RWPE1 (cell line): ENCODE results near the gene ADAMTSL2.

Experiments
- CTCF ChIA-PET: fragments of 350-600 bp; sonication (Branson Sonifier 250); formaldehyde crosslinking; extraction: SDS; loops from one replicate; lab custom pipeline; 2021; lab: Yijun Ruan, JAX
- POLR2A ChIA-PET: fragments of 400-600 bp; formaldehyde crosslinking; extraction: SDS; loops from one replicate; lab custom pipeline; 2020; ENCODE audit warnings: antibody characterized with exemption; ENCODE audit not compliant: low non-redundant PET; lab: Yijun Ruan, JAX
- DNase-seq: peaks from one replicate; pipeline ENCODE4 v3.0.0; 2012; ENCODE audit warnings: low spot score
- H3K27ac ChIP-seq: fragments of 450-650 bp; 2 replicates; pipeline ENCODE4 v1.5.1; 2017
- CTCF ChIP-seq: fragments of 450-650 bp; conservative IDR thresholded peaks from 2 replicates; pipeline ENCODE4 v1.5.1; 2017; ENCODE audit warnings: low read depth, mild to moderate bottlenecking

ADAMTSL2 gene

GRCh38 chr9:133603135-133603927 is 68.8 kb downstream of the ADAMTSL2 start:
- ChIA-PET CTCF (no interaction called here), POLR2A (no interaction called here)
- no peak for DNase-seq
- no peak for TF ChIP-seq CTCF
- no peak overlapping the region for H3K27ac ChIP-seq

GRCh38 chr9:133604214-133604613 is 69.7 kb downstream of the ADAMTSL2 start:
- ChIA-PET POLR2A (no interaction called here), CTCF (interaction anchor here (0.6 kb wide), 1 partner anchor 91 kb away, joined by 5 read pairs; no protein-coding TSS in a partner anchor)
- no peak overlapping the region for H3K27ac ChIP-seq
- DNase-seq = no peak
- TF ChIP-seq CTCF = no peak

GRCh38 chr9:133604856-133605255 is 70.4 kb downstream of the ADAMTSL2 start:
- CTCF ChIA-PET = interaction anchor here (0.6 to 0.9 kb wide), 5 partner anchors 21 to 419 kb away, joined by 3 to 5 read pairs (median 4); no protein-coding TSS in a partner anchor
- TF ChIP-seq CTCF = no peak
- POLR2A ChIA-PET = no interaction called here
- no peak overlapping the region for H3K27ac ChIP-seq
- DNase-seq = no peak

GRCh38 chr9:133605446-133605845 is 70.9 kb downstream of the ADAMTSL2 start:
- POLR2A ChIA-PET = no interaction called here
- CTCF ChIA-PET = interaction anchor here (0.6 to 0.9 kb wide), 3 partner anchors 22 to 511 kb away, joined by 3 to 4 read pairs (median 3); no protein-coding TSS in a partner anchor
- DNase-seq = no peak
- H3K27ac ChIP-seq = no peak overlapping the region
- no peak for TF ChIP-seq CTCF

GRCh38 chr9:133605856-133606707 is 71.6 kb downstream of the ADAMTSL2 start:
- no peak overlapping the region for H3K27ac ChIP-seq
- ChIA-PET CTCF (interaction anchor here (0.6 kb wide), 1 partner anchor 512 kb away, joined by 3 read pairs; no protein-coding TSS in a partner anchor), POLR2A (no interaction called here)
- no peak for TF ChIP-seq CTCF
- no peak for DNase-seq

GRCh38 chr9:133606708-133607025 is 72.2 kb downstream of the ADAMTSL2 start:
- no peak for DNase-seq
- no peak for TF ChIP-seq CTCF
- ChIA-PET POLR2A (no interaction called here), CTCF (no interaction called here)
- no peak overlapping the region for H3K27ac ChIP-seq
